ENCODE measurements around the gene NIP7.

DNA sequence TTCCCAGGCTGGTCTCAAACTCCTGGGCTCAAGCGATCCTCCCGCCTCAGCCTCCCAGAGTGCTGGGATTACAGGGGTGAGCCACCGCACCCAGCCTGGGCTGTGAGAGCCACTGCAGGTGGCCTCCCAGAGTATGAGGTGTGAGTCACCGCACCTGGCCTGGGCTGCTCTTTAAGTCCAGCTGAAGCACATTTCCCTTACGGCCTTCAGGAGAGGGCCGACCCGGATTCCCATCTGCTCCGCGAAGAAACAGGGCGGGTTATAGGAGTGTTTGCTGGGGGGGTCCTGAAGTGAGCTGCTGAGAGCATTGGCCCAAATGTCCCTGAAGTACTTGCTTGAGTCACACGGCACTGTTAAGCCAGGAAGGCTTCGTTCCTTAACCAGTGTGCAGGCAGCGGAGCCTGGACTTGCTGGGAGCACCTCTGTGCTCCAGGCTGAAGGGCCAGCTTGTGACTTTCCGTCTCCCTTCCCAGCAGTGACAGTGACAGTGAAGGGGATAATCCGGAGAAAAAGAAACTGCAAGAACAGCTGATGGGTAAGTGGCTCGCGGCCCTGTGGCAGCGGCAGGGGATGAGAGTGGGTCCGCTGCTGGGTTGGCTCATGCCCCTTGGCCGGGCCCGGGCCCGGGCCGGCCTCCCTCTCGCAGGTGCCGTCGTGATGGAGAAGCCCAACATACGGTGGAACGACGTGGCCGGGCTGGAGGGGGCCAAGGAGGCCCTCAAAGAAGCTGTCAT, 21.2 kb upstream of the NIP7 start:
- TF ChIP-seq POLR2A (IDR thresholded peaks at IDR 0.05; ENCODE audit: borderline replicate concordance, extremely low read depth, insufficient read depth, insufficient read length) (no peak), EZH2 (IDR thresholded peaks at IDR 0.05) (no peak), REST (IDR thresholded peaks at IDR 0.05; ENCODE audit: low read depth) (no peak), MAX (IDR thresholded peaks at IDR 0.05) (no peak), YY1 (IDR thresholded peaks at IDR 0.05; ENCODE audit: extremely low read depth, insufficient replicate concordance, low read depth, low read length) (no peak)
- TF ChIP-seq, protein P1, sequence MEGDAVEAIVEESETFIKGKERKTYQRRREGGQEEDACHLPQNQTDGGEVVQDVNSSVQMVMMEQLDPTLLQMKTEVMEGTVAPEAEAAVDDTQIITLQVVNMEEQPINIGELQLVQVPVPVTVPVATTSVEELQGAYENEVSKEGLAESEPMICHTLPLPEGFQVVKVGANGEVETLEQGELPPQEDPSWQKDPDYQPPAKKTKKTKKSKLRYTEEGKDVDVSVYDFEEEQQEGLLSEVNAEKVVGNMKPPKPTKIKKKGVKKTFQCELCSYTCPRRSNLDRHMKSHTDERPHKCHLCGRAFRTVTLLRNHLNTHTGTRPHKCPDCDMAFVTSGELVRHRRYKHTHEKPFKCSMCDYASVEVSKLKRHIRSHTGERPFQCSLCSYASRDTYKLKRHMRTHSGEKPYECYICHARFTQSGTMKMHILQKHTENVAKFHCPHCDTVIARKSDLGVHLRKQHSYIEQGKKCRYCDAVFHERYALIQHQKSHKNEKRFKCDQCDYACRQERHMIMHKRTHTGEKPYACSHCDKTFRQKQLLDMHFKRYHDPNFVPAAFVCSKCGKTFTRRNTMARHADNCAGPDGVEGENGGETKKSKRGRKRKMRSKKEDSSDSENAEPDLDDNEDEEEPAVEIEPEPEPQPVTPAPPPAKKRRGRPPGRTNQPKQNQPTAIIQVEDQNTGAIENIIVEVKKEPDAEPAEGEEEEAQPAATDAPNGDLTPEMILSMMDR (IDR thresholded peaks at IDR 0.05 in 2 of 3, conservative IDR thresholded peaks at IDR 0.05 in 1 of 3; ENCODE audit: borderline replicate concordance in 1 of 3, insufficient read depth in 1 of 3, low read depth in 2 of 3, low read length in 2 of 3) = no peak

All from HCT116 (cell line).